Pulmonary artery endothelial cell (primary cell): Measurements from ENCODE around the gene ART1. TPM values are rescaled to one million over a fixed set of nuclear protein-coding genes. Genes with fewer than 3 reads are reported as not detected.

Experiments used
- DNase-seq: peaks from one replicate; pipeline ENCODE4 v3.0.0-alpha.2; 2011; ENCODE audit warnings: low read depth, low spot score
- total RNA-seq: library from RNA; depleted of rRNA; stranded (reverse); fragments of >200 nt; gene quantifications from 2 replicates; pipeline ENCODE4 v1.2.3, GENCODE V29; 2014

The ART1 gene
- total RNA-seq, 1 donor from 2014 or later: not detected

DNA sequence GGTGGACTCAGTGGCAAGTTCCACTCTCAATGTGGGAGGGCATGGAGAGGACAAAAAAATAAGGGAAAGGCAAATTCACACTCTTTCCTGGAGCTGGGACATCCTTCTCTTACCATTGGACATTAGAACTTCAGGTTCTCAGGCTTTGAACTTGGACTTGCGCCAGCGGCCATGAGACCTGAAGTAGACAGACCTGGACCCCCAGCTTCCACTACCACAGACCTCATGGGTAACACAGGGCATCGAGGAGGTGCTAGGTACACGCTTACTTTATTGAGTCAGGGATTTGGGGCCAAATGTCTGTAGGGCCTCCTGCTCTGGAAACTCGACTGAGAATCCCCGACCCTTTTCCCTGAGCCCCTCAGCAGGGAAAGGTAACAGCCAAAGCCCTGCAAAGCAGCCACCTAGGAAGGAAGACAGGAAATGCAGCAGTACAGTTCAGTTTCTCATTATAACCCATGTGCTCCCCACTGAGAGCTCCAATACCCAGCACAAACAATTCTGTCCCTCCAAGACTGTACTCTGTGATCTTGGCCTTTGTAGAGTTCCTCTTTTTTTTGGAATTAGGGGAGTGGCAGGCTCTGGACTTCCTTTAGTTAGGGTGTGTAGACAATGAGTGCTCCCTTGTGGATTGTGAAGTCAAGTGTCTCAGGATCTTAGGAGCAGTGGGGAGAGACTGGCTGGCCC lies 20.6 kb downstream of the ART1 start:
- no peak for DNase-seq

DNA sequence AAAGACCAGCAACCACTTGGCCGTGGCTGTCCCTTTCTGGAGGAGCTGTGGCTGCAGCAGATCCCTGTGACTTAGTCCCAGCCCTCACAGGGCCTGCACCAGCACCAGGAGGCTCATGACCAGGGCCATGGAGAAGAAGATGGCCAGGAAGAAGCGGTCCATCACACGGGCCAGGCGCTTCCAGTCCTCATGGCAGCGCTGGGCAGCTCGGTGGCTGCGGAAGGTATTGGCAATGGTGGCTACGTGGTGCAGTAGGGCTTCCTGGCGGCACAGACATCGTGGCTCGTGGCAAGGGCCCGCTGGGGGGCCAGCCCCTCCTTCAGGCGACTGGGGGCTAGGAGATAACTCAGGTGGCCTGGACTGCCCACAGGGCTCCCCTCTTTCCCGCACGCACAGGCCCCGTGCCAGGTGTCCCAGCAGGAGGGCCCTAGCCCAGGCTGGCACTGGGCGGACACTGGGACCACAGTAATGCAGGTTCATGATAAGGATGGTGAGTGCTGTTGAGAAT lies 21.1 kb downstream of the ART1 start:
- DNase-seq: no peak

- DNase-seq: no peak
These were observed 22.5 kb downstream of the ART1 start for GRCh38 chr11:3667149-3668035.

GRCh38 chr11:3669128-3669527 lies 24.2 kb downstream of the ART1 start:
- no peak for DNase-seq

DNA sequence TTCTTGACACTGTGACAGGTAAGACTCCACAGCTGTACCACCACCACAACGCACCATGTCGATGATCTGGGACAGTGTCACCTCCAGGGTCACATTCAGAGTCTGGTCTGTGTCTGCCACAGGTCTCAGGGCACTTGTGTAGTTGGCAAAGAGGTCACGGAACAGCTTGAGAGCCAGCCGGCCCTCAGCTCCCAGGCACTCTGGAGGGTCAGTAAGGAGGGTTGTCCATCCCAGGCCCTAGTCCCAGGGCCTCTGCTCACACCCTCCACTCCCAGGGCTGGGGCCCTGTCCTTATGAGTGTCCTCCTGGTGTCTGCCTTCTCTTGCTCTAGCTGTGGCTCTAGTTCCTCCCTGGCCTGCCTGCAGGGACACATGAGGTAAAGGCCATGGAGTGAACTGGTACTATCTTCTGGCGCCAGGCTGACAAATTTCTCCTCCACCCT lies 24.8 kb downstream of the ART1 start:
- no peak for DNase-seq

- no peak for DNase-seq
These were observed 26.7 kb downstream of the ART1 start, which contains the start of gene CHRNA10 for GRCh38 chr11:3671334-3672254. Gene CHRNA10, minus strand, starts transcription at chr11:3671384. Its CDS starts 72 bp downstream, at chr11:3671312.

DNA sequence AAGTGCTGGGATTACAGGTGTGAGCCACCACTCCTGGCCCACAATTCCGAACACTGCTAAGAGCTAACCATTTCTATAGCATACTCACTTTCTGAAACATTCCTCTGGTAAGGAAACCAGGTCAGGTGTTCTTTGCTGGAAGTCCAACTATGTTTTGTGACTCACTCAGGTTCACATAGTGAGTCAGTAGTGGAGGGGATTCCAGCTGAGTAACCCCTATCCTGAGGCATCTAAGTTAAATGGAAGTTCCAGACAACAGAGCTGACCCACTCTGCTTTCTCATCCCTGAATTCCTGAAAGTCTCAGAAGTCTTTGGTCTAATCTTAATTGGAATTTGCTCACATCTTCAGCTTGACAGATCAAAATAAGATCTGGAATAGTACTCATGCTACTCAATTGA lies 29.3 kb downstream of the ART1 start:
- peak; percentile 11 for DNase-seq

DNA sequence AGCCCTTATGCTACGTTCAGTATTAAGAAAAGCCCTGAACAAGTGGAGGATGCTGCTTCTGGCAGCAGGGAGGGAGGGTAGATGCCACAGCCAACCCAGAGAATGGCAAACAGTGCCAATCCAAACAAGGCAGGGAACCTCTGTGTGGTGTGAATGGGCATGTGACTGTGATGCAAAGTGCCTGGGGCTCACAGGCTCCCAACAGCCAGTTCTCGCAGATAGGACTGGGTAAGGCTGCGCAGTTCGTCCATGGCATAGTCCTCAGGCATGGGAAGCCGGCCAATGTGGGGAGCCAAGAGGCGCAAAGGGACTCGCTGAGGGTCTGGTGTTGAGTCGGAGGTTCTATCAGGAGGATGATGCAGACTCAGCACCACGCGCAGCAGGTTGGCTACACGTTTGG lies 31.0 kb downstream of the ART1 start:
- DNase-seq: no peak

DNA sequence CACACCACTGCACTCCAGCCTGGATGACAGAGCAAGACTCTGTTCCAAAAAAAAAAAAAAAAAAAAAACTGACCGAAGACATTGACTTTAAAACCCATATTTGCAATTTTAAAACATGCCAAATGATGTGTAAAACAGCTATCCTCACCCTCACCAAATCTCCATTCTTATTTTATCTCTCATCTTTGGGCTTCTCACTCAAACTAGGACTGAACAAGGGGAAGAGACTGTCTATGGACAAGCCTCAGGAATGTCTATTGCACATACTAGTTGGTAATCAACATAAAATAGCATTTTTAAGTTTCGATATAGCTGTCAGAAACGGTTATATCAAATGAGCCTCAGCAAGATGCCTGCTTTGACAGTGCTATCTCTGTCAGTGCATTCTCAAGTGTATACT lies 34.1 kb downstream of the ART1 start:
- DNase-seq: no peak

- DNase-seq: no peak
These were observed 38.1 kb downstream of the ART1 start for GRCh38 chr11:3683039-3683438.

DNA sequence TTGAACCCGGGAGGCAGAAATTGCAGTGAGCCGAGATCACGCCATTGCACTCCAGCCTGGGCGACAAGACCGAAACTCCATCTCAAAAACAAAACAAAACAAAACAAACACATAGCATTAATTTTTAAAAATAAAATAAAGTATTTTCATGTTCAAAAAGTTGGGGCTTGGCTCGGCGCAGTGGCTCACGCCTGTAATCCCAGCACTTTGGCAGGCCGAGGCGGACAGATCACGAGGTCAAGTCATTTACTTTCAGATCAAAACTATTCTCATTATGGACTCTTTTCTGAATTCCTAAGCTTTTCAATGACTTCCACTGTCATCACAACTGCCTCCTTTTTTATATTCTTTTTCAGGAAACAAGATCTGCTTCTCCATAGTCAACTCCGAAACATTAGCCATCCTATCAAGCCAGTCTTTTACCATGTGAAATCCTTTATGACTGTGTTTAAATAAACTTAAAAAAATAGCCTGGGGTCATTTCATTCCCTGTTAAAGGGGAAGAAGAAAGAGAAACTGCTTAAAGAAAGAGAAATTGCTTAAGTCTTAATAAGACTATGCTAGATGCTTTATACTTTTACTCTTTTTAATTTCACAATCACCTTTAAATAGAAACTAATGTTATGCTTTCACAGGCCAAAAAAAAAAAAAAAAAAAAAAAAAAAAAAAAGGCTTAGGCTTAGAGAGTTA lies 39.3 kb downstream of the ART1 start:
- no peak for DNase-seq

DNA sequence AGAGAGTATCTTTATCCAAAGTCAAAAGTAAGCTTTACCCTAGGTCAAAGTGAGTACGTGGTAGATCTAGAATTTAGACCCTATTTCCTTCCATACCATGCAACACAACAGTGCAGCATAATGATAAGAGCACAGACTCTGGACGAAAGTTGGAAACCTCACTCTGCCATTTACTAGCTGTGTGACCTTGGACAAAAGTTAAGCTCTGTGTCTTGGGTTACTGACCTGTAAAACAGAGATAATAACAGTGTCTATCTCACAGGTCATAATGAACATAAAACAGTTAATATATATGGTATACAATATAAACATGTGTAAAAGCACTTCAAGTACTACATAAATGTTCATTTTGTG lies 39.9 kb downstream of the ART1 start:
- no peak for DNase-seq

GRCh38 chr11:3685923-3686322 lies 41.0 kb downstream of the ART1 start:
- DNase-seq: no peak

DNA sequence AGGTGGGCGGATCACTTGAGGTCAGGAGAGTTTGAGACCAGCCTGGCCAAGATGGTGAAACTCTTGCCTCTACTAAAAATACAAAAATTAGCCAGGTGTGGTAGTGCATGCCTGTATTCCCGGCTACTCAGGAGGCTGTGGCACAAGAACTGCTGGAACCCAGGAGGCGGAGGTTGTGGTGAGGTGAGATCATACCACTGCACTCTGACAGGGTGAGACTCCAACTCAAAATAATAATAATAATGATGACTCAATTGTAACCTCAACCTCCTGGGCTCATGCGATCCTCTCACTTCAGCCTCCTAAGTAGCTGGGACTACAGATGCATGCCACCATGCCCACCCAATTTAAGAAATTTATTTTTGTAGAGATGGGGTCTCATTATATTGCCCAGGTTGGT lies 41.8 kb downstream of the ART1 start:
- no peak for DNase-seq

GRCh38 chr11:3700410-3700809 lies 55.5 kb downstream of the ART1 start:
- DNase-seq: no peak

DNA sequence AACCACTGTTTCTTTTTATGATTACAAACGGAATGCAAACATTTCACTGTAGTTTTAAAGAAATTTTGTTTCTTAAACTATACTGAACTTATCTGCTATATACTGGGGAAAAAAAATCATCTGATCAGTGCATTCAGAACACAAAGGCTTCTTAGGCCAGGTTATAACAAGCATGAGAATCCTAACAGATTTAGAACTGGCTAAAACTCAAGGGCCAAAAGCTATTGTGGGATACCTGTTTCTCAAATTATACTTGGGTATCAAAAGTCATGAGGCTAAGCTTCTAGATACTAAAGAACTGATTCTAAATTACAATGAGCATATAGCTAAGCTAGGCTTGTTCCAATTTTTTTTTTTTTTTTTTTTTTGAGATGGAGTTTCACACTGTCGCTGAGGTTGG lies 56.0 kb downstream of the ART1 start:
- DNase-seq: no peak

GRCh38 chr11:3703383-3703782 lies 58.5 kb downstream of the ART1 start:
- no peak for DNase-seq

DNA sequence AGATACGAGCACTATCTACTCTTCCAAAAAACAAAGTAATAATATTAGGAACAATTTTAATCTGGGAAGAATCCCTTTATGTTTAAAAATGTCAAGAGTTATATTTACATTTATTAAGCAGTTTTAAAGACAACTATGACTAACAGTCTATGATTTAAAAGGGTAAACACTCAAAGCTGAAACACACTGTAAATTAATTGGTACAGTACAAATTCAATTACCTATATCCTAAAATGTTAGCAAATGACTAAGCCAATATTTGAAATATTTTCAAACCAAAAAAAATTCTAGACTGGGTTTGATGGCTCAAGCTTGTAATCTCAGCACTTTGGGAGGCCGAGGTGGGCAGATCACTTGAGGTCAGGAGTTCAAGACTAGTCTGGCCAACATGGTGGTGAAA lies 62.2 kb downstream of the ART1 start:
- no peak for DNase-seq

DNA sequence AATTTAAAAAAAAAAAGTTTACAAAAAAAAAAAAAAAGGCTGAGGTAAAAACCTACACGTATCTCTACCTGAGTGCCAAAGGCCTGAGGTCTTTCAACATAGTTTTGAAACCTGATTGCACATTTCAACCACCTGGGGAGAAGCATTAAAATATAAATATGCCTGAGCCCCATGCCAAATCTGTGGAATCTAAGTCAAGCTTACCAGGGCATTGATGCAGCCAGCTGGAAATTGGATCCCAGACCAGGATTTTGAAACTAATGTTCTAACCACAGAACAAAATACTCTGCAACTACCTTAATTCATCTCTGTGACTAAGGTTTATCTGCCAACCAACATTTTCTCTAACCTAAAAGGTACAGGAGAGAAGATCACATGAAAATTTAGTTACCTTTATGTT lies 65.0 kb downstream of the ART1 start:
- no peak for DNase-seq

DNA sequence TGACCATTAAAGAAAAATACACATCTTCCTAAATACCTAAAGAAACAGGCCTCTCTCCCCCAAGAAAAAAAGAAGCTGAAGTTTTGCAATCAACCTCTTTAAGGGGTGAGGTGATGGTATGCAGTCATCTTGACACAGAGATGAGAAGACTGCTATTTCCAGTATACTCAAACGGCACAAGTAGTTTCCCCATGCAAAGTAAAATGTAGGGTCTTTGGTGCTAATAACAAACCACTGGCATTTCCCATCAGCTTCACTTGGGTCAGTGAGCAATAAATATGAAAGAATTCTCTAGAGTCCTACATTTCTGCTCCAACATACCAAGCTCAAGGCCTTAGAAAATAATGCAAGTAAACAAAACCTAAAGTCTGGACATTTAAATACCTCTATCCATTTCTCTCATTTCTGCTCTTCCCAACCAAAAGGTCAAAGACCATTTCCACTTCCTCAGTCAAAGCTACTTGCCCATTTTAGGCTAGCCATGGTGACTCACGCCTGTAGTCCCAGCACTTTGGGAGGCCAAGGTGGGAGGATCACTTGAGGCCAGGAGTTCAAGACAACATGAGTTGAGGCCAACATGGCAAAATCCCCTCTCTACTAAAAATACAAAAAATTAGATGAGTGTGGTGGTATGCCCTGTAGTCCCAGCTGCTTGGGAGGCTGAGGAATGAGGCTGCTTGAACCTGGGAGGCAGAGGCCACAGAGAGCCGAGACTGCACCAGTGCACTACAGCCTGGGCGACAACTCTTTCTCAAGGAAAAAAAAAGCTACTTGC lies 65.7 kb downstream of the ART1 start:
- no peak for DNase-seq
